Measurements from ENCODE around the gene PPP2CA.

DNA sequence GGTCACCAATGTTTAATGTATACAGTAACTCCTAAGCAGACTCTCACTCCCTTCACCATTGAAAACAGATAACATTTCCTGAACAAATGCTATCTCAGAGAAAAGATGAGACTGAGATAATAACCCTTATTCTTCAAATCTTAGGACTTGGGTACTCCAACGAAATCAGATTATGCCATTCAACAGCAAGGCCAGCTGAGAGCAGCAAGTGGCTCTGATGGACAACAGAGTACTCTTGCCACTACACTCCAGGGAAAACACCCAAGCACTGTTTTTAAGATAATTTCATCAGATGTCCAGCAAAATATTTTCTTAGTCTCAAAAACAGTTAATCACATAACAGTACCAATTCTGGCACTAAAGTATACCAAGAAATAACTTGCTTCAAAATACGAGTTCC lies 10.1 kb downstream of the PPP2CA start:
- TF ChIP-seq POLR2A (IDR thresholded peaks at IDR 0.05; ENCODE audit: low read length) = no peak
- no peak for TF ChIP-seq GATA1 (IDR thresholded peaks at IDR 0.05; ENCODE audit: low read depth, low read length)
